ENCODE measurements around the gene TPSG1.

TPSG1 gene

DNA sequence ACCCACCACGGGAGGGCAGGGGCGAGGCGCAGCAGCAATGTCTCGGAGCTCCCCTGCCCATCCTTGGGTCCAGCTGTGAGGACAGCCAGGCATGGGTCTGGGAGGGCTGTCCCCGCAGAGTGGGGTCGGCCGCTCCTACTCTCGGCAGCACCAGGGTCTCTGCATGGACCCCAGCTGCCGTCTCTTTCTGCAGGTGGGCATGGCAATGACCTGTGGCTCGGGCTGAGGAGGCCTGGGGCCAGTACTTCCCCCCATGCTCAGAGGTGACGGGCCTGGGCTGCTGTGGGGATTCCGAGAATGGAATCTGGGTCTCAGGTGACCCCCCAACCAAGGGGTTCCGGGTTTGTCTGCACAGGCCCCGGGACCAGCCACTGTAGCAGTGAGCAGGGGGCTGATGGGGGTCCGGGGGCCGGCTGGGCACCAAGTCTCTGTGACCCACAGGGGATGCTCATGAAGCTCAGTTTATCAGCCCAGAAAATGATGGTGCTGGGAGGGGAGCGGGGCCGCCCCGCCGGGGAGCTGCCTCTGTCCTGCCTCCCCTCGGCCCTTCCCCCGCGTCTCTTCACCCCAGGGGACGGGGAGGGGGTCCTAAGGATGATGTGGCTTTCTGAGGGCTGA lies 48.7 kb downstream of the TPSG1 start:
- no peak for DNase-seq (ENCODE audit: low read depth)

DNA sequence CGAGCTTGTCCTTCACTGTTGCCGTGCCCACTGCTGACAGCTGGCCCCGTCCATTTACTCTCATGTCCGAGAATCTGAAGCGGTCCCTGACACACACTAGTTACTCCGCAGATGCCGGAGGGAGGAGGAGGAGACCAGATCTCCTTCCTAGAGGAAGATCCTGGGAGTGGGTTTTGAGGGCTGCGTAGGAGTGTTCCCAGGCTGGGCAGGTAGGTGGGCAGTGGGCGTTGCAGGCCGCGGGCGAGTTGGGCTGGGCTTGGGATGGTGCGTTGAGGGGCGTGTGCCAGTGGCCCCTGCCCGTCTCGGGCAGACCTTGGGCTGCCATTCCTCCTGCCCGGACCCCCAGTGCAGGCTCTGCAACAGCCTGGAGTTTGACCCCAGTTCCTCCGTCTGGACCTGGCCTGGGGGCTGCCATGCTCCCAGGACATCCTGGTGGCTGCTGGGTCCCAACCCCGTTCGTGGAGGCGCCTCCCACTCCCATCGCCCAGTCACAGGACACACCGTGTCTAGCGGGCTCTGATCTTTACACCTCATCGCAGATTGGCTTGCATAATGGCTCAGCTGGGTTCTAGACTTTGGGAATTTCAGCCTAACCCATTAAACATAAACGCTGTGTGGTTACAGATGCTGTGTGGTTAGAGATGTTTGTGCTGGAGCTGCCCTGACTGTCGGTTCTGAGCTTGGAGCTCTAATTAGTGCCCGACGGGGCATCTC lies 49.3 kb downstream of the TPSG1 start:
- DNase-seq (ENCODE audit: low read depth): no peak

DNA sequence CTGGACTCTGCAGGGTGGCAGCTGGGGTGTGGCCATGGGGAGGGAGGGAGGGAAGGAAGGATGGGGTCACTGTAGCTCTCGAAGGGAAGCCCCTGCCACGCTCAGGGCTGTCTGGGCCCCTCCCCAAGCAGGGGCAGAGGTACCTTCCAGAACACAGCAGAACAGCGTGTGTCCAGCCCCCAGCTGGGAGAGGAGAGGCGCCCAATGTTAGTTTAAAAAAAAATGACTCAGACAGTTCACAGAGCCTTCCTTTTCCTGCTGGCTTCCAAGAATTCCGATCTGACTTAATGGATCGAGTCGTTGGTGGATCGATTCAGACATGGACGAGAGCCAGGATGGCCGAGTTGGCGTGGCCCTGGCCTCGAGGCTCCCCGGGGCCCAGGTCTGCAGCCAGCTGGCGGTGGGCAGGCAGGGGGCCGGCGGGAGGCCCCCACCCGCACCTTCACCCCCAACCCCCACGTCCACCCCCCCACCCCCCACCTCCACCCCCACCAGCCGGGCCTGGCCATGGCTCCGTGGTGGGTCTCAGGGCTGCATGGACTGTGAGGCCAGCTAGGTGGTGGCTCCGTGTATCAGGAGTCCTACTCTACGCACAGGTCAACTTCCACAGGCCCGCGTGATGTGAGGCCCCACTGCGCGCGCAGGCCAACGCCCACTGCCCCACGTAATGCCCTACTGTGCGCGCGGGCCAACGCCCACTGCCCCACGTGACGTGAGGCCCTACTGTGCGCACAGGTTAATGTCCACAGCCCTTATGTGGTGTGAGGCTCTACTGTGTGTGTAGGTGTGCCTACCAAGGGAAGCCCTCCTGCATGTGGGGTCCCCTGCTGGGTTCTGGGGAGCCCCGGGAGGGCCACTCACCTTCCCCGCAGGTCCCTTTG lies 50.4 kb downstream of the TPSG1 start:
- no peak for DNase-seq (ENCODE audit: low read depth)

DNA sequence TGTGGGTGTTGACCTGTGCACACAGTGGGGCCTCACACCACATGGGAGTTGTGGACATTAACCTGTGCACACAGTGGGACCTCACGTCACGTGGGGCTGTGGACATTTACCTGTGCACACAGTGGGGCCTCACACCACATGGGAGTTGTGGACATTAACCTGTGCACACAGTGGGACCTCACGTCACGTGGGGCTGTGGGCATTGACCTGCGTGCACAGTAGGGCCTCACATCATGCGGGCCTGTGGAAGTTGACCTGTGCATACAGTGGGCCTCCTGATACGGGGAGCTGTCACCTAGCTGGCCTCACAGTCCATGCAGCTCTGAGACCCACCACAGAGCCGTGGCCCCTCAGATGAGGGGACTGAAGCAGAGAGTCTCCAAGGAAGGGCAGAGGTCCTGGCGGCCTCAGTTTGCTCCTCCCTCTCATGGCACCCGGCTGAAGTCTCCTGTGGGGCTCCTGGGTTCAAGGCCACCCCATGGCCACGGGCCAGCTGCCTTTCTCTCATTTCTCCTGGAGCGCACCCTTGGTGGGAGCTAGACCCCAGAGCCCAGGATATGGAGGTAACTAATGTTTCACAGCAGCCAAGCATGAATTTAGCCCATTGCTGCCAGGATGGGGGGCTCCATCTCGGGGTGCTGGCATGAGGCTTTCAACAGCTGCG lies 51.1 kb downstream of the TPSG1 start:
- no peak for DNase-seq (ENCODE audit: low read depth)

DNA sequence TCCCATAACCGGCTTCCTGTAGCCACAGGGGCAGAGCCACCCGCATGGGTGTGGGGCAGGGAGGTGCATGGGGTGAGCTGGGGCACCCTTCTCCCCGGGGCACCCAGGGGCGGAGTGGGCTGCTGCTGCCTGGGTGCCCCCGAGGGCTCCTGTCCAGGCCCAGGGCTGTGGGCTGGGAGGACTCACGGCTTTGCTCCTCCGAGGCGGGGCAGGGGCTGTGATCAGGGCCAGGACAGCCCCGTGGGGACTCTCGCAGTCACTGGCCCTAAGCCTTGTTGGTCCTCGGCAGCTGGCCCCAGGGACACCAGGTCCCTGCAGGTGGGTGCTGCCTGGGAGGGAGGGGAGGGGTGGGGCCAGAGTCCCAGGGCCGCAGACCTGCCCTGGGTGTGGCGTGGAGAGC lies 52.4 kb downstream of the TPSG1 start:
- no peak for DNase-seq (ENCODE audit: low read depth)

DNA sequence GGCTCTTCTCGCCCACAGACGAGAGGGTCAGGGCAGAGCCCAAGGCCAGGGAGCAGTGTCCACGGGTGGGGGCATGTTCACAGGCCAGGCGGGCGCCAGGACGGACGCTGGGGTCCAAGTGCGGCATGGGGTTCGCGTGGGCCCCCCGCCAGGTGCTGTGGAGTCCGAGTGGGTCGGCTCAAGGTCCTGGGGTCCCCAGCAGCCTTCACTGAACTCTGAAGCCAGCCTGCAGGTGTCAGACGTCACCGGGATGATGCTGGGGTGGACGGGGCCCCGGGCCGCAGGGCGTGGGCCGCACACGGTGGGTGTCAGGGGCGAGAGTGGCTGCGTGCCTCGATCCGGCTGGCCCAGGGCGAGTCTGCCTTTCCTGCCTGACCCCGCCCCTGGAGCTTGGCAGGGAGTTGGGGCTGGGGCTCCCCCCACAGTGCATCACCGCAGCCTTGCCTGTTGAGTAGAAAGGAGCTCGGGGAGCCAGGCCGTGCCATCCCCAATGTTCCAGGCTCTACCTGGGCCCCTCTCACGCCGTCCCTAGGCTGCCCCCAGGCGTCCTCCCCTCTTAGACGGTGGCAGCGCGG lies 53.1 kb downstream of the TPSG1 start:
- DNase-seq (ENCODE audit: low read depth): no peak

Measured in GM04503 (cell line).